HG03558 (cell line): ENCODE results near the gene PSMD4.
"Not testable (repeated sequence)": the region's sequence is repeated elsewhere in the genome, so short reads cannot be mapped to it uniquely, and the experiment has no call there.

Experiments
- ATAC-seq: cut with Tn5 transposase; IDR thresholded peaks from one replicate; pipeline ENCODE4 v1.9.1; 2021; ENCODE audit warnings: moderate number of reproducible peaks; ENCODE audit not compliant: unreplicated experiment; ENCODE audit errors: extremely low read depth

The PSMD4 gene

DNA sequence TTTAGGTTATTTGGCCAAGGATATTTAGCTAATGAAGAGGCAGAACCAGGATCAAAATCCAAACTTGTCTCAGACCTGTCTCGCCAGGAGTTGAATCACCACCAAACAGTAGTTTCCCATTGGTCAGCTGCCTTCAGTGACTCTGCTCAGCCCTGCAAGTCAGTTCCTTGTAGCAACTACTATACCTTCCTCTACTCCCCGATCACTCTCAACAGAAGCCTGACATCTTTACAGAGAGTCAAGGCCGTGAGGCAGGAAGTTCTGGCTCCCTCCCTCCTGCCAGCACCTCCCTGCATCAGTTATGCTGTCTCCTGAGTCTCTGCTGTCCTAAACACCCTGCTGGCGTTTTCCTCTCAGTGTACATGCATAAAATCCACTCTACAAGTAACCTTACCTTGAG, 13.2 kb downstream of the PSMD4 start:
- ATAC-seq, result no peak

DNA sequence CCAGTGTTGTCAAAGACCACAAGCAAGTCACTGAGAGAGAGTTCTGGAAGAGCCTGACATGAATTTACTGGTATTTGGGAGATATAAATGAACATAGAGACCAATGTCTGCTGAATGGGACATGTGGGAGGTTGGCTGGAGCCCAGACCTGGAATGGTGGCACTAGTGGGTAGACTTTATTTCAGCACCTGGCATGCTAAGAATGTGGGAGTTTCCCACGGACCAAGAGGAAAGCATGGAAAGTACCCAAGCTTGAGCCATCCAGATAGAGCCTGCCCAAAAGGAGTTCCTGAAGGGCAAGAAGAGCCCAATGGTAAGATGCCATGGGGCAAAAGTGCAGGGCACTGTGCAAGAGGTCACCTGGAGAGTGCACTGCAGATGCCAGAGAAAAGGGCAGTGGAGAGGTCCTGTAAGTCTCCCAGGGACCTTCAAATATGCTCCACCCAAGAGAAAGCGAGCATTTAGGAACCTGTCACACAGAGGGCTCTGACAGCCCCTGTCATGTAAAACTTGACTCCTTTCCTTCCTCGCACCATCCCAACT, 19.5 kb downstream of the PSMD4 start:
- ATAC-seq, result no peak

DNA sequence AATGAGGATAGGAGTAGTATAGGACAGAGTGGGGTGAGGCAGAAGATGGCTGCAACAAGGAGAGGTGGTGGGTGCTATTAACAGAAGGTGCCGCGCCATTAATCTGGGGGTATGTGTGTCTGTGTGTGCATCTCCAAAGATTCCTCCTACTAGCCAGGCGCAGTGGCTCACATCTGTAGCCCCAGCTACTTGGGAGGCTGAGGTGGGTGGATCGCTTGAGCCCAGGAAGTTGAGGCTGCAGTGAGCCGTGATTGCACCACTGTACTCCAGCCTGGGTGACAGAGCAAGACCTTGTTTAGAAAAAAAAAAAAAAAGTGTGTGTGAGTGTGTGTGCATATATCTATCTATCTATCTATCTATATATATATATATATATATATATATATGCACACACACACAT, 20.8 kb downstream of the PSMD4 start:
- ATAC-seq, result not testable (repeated sequence)

DNA sequence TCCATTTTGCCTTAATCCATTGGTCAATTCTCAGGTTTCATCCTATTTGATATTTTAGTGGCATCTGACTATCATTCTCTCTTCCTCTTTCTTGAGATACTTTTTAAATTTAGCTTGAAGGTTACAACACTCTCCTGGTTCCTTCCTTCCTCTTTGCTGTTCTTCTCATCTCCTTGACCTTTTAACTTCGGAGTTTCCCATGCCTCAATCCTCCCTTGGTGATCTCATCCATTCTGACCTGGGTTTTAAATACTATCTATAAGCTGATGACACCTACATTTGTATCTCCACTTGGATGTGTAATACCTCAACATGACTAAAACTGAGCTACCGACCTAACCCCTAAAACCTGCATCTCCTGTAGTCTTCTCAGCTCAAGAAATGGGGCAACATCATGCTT, 22.7 kb downstream of the PSMD4 start:
- no peak for ATAC-seq

DNA sequence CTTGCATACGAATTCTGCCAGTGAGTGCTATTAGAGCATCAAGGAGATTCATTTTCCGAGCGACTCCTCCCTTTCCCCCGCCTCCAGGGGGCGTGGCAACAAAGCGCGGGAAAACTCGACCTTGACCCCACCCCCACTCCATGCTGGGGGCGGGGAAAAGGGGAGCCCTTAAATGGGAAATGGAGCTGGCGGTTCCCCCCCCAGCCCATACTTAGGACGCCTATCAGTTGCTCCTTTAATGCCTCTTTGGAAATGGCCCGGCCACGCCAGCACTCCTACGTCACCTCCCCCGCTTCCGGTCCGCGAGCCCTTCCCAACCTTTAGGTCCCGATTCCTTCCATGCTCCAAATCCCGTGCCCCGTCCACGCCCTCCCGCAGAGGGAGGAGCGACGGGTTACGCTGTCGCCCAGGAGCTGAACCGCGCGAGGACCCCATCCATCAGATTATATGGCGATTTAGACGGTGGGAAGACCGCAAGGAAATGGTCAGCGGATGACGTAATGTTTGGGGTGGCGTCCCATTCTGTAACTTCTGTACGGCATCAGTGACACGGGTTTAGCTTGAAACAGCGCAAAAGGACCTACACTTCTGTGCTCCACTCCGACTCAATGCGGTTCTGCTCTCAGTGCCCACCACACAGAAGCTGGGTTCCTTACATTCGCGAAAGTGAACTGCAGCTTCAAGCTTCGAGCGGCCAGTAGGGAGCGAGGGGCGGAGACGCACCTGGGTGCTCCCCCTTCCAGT, 26.9 kb downstream of the PSMD4 start:
- ATAC-seq, result no peak

DNA sequence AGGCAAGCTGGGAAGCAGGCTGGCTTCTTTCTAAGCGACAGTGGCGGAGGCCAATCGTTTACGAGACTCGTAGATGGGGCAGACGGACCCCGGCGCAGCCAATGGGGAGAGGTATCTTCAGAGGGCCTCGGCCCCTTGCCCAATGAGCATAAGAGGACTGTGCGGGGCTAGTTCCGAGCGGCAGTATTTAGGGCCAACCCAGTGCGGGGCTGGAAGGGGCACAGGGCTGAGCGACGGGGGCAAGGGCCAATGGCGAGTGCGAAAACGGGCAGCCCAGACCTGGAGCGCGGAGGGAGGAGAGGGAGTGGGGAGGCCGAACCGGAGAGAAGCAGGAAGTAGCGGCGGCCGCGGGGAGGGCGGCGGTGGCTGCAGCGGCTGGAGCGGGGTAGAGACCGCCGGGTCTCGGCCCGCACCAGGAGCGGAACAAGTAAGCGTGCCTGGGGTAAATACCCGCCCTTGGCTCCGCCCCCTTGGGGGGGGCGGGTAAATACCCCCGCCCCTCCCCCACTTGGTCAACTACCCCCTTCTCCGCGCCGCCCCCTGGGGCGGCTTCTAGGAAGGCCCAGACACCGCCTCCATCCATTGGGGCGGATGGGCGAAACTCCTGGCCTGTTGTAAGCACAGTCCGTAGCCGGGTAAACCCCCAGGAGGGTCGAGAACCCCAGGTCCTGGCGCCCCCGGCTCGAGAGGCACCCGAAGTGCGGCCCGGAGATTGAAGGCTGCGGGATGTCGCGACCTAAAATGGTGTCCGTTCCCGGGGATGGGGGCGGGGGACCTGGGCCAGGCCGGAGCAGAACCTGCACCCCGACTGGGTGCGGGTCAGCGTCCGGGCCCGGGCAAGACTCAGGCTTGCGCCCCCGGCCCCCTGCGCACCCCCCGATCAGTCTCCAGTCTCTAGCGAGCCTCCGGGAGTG, 27.7 kb downstream of the PSMD4 start, which contains the start of gene ZNF687:
Gene ZNF687 (plus strand): TSS at position 331 of the 914 bp plus-strand sequence. CDS start 3,993 bp downstream, outside the sequence.
- ATAC-seq, result peak; percentile 68

DNA sequence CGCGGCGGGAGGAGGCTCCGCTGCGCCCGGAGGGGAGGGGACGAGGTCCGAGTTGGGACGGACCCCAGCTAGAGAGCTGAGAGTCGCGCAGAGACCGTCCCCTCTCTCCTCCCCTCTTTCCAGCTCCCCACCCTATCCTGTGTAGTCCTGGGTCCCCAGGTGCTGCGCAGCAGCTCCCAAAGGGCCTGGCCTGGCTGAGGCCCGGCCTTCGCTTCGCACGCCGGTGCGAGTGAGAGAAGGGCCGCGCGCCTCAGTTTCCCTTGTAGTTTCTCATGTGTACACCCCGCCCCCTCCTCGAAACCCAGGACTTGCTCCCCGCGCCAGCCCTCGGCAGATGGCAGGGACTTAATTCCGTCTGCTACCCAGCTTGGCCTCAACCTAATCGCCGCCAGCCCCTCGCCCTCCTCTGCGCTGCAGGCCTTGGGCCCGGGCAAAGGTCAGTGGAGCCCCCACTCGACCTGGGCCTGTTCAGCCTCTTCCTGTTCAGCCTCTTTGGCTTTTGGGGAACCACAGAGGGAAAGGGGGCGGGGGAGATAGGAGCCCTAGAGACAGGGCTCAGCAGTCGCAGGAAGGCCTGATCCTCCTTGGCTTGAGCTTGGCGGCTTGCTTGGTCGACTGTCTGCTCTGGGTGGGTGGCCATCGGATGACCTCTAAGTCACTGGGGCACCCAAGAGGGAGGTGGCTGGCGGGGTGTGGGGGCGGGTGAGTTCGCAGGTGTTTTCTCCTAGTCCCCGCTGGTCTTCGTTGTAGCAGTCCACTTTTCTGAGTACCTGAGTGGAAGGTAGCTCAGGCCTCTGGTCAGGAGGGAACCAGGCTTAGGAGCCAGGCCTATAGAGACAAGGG, 28.6 kb downstream of the PSMD4 start:
- ATAC-seq, result no peak

DNA sequence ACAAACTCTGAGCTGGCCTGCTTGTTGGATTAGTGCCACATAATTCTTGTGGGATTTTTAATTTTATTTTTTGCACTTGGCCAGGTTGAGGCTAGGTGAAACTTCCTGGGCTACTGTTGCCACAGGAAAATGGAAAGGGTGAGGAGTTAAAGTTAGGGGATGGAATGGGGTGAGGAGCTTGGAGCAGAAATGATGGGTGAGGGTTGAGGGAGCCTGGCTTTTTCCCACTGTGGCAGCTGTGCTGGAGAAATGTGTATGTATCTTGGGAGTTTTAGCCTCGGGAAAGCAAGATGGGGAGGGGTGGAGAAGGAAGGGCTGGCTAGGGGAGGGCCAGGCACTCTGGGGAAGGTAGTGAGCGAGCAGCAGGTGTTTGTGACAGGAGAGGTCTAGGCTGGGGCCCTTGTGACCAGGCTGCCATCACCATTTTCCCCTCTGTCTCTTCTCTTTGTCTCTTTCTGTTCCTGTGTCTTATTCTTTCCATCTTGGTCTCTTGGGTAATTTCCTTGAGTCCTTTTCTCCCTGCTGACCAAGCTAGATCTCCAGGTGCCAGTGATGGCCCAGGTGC, 29.6 kb downstream of the PSMD4 start:
- ATAC-seq, result no peak

DNA sequence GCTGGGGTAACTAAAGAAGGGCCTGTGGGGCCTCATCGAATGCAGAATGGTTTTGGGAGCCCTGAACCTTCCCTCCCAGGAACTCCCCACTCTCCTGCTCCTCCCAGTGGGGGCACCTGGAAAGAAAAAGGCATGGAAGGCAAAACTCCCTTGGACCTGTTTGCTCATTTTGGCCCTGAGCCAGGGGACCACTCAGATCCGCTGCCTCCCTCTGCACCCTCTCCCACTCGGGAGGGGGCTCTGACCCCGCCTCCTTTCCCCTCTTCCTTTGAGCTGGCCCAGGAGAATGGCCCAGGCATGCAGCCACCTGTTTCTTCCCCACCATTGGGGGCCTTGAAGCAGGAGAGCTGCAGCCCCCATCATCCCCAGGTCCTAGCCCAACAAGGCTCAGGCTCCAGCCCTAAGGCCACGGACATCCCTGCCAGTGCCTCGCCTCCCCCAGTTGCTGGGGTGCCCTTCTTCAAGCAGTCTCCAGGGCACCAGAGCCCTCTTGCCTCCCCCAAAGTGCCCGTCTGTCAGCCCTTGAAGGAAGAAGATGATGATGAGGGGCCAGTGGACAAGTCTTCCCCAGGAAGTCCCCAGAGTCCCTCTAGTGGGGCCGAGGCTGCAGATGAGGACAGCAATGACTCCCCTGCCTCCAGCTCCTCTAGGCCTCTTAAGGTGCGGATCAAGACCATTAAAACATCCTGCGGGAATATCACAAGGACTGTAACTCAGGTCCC, 32.2 kb downstream of the PSMD4 start:
- ATAC-seq, result no peak

DNA sequence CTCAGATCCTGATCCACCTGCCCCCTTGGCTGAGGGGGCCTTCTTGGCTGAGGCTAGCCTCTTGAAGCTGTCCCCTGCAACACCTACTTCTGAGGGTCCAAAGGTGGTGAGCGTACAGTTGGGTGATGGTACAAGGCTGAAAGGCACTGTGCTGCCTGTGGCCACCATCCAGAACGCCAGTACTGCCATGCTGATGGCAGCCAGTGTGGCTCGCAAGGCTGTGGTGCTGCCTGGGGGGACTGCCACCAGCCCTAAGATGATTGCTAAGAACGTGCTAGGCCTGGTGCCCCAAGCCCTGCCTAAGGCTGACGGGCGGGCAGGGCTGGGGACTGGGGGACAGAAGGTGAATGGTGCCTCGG, 32.8 kb downstream of the PSMD4 start:
- no peak for ATAC-seq

DNA sequence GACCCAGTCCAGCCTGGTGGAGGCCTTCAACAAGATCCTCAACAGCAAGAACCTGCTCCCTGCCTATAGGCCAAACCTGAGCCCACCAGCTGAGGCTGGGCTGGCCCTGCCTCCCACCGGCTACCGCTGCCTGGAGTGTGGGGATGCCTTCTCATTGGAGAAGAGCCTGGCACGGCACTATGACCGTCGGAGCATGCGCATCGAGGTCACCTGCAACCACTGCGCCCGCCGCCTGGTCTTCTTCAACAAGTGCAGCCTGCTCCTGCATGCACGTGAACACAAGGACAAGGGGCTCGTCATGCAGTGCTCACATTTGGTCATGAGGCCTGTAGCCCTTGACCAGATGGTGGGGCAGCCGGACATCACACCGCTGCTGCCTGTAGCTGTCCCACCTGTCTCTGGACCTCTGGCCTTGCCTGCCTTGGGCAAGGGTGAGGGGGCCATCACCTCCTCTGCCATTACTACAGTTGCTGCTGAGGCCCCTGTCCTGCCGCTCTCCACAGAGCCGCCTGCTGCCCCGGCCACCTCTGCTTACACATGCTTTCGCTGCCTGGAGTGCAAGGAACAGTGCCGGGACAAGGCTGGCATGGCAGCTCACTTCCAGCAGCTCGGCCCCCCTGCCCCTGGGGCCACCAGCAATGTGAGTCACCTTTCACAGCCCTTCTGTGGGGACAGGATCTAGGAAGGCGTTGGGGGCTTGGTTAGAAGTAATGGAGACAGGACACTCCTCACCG, 33.4 kb downstream of the PSMD4 start:
- ATAC-seq, result no peak

DNA sequence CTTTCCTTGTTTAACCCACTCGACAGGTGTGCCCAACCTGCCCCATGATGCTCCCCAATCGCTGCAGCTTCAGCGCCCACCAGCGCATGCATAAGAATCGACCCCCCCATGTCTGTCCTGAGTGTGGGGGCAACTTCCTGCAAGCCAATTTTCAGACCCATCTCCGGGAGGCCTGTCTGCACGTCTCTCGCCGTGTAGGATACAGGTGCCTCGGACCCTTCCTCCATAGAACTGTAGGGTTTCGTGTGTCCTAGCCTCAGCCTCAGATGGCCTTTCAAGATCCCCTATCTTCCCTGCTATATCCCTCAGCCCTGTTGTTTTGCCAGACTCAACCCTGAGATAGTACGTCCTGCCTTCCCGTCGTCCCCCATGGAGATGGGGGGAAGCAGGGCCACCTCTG, 34.0 kb downstream of the PSMD4 start:
- no peak for ATAC-seq

DNA sequence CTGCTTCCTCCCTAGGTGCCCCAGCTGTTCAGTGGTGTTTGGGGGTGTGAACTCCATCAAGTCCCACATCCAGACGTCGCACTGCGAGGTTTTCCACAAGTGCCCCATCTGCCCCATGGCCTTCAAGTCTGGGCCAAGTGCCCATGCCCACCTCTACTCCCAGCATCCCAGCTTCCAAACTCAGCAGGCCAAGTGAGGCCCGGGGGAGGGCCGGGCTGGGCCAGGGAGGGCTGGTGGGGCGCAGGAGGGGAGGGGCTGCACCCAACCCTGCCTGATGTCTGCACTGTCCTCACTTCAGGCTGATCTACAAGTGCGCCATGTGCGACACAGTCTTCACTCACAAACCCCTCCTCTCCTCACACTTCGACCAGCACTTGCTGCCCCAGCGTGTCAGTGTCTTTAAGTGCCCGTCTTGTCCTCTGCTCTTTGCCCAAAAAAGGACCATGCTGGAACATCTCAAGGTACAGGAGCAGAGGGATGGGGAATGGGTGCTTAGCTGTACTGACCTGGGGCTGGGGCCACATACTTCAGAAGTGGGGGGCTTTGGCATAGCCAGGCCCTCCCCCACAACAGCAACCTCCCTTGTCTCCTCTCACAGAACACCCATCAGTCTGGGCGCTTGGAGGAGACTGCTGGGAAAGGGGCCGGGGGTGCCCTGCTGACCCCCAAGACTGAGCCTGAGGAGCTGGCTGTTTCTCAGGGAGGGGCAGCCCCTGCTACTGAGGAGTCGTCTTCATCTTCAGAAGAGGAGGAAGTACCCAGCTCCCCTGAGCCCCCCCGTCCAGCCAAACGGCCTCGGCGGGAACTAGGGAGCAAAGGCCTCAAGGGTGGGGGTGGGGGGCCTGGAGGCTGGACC, 34.8 kb downstream of the PSMD4 start:
- no peak for ATAC-seq

DNA sequence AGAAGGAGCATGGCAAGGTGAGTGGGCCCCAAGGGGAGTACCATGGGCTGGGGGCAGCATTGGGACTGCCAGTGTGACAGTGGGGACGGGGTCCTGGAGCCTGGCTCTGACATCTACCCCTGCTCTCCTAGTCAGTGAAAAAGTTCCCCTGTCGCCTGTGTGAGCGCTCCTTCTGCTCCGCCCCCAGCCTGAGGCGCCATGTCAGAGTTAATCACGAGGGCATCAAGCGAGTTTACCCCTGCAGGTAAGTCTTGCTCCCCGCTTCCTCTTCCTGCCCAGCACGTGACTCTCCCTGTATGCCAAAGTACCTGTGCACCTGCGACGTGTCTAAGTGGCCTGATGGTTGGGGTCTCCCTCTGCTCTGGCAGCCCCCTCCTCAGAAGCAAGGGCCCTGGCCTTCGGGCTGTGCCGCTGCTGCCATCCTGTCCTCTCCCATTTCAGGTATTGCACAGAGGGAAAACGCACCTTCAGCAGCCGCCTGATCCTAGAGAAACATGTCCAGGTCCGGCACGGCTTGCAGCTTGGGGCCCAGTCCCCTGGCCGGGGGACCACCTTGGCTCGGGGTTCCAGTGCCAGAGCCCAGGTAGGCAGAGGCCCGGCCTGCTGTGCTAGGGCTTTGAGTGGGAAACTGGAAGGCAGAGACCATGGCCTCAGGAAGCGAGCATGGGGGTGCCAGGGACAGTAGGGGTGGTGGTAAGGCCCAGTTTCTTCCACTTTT, 35.6 kb downstream of the PSMD4 start:
- ATAC-seq, result no peak

DNA sequence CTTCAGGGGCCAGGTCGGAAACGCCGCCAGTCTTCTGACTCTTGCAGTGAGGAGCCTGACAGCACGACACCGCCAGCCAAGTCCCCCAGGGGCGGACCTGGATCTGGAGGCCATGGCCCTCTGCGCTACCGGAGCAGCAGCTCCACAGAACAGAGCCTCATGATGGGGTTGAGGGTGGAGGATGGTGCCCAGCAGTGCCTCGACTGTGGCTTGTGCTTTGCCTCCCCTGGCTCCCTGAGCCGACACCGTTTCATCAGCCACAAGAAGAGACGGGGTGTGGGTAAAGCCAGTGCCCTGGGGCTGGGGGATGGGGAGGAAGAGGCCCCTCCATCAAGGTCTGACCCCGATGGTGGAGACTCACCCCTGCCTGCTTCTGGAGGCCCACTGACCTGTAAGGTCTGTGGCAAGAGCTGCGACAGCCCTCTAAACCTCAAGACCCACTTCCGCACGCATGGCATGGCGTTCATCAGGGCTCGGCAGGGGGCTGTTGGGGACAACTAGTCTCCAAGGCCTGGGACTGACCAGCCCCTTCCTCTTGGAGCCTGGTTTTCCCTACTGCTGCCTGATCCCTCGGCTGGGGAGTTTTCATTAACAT, 36.3 kb downstream of the PSMD4 start:
- ATAC-seq, result no peak

DNA sequence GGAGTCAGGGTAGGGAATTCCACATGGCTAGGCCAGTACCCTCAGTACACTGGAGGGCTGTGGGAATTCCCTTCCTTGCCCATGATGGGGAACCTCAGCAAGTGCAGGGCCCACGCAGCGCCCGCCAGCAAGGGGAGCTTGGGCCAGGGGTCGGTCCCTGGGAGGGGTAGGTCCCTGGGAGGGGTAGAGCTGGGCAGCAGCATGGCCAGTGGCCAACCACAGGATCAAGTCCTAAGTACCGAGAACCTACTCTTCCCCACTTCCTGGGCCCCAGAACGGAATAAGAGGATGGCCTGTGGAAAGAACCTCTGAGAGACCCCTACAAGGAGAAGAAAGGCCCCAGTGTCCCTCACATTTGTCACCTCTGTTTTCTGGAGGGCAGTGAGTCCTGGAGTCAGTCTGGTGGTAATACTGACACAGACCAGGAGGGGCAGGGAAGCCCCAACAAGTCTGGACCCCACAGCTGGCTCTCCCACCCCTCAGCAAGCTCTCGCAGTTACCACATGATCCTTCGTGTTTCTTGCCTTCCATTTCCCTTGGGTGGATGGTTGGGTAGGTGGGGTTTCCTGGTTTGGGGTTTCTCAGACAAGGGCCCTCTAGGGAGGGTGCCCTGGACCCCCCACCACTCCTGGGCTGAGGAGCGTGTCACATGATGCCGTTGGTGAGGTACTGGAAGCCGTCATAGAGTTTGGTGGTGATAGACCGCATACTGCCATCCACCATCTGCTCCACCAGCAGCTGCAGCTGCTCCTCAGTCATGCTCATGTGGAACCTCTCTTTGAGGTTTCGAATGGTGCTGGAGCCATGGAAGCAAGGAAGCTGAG, 37.9 kb downstream of the PSMD4 start:
- no peak for ATAC-seq
